ENCODE measurements around the gene CD53.
"Not testable (repeated sequence)": the region's sequence is repeated elsewhere in the genome, so short reads cannot be mapped to it uniquely, and the experiment has no call there.

The CD53 gene, protein sequence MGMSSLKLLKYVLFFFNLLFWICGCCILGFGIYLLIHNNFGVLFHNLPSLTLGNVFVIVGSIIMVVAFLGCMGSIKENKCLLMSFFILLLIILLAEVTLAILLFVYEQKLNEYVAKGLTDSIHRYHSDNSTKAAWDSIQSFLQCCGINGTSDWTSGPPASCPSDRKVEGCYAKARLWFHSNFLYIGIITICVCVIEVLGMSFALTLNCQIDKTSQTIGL

DNA sequence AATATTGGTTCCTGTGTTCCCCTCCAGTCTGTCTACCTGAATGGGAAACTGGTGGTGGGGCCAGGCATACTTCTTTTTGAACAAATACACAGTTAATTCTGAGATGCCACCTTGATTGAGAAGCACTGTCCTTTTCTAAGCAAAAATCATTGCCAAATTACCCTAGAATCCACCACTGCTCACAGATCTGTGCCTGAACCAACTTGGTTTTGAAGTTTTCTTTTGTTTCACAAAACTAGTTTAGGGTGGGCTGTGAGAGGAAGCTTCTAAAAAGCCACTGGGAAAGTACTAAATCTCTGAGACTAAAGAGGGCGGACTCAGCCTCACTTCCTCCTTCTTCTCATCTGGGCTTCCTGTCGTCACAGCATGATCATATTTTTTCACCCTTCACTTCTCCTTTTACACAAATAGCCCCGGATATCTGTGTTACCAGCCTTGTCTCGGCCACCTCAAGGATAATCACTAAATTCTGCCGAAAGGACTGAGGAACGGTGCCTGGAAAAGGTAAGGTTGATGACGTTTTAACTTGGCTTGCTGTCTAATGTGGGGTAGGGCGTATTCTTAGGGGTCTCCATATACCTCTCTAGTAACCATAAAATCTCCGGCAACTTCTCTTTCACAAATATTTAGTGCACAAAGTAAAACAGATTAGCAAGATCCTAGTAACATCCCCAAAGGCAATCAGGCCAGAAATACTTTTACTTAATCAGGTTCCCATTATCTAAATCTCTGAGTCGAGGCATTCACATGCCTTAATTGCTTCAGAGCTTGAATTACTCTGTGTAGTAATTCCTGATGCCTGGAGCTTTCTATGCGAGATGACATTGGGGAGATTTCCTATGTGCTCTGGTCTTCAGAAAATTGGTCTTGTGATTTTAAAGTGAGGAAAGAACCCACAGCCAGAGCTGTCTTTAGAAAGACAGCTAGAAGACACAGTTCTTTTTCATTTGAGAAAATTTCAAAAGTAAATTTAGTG lies at the start of gene CD53:
Gene CD53 (plus strand): TSS at position 404 of the 976 bp plus-strand sequence. CDS start 18,261 bp downstream, outside the sequence.
- peak; percentile 76 for DNase-seq

DNA sequence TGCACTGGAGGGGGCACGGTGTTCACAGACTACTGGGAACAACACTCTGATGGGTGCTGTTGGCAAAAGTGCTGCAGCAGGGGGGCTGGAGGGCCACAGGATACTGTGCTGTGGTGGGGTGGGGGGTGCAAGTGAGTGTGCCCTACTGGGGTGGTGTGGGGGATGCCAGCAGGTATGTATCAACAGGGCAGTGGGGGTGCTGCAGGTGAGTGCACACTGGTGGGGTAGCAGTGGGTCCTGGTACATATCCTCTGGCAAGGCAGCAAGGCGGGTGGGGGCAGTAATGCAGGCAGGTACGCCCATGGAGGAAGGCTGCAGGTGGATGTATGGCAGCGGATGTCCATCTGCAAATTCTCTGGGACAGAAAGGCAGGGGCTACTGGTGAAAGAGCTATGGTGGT lies 48.8 kb upstream of the CD53 start:
- DNase-seq = no peak

DNA sequence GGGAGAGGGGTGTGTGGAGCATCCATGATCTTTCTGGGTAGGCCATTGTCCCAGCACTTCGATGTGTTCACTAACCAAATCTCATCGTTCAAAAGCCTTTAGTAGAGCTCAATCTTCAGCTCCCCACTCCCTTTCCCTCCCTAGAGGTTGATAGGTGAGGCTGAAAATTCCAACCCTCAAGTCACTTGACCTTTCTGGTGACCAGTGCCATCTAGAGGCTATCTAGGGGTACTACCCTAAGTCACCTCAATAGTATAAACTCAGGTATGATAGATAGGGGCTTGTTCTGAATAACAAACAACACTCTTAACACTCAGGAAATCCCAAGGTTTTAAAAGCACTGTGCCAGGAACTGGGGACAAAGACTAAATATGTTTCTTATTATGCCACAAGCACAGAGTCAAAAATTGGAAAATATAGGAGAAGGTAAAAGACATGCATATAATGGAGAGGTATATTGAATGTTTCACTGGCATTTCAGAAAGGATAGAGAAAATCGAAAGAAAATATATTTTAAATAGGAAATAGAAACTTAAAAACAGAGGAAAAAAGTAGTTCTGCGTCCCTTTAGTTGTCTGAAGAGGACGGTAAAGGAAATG lies 42.9 kb upstream of the CD53 start:
- peak; percentile 3 for DNase-seq

DNA sequence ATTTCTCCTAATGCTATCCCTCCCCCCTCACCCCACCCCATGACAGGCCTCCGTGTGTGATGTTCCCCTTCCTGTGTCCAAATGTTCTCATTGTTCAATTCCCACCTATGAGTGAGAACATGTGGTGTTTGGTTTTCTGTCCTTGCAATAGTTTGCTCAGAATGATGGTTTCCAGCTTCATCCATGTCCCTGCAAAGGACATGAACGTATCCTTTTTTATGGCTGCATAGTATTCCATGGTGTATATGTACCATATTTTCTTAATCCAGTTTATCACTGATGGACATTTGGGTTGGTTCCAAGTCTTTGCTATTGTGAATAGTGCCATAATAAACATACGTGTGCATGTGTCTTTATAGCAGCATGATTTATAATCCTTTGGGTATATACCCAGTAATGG lies 39.2 kb upstream of the CD53 start:
- not testable (repeated sequence) for DNase-seq

DNA sequence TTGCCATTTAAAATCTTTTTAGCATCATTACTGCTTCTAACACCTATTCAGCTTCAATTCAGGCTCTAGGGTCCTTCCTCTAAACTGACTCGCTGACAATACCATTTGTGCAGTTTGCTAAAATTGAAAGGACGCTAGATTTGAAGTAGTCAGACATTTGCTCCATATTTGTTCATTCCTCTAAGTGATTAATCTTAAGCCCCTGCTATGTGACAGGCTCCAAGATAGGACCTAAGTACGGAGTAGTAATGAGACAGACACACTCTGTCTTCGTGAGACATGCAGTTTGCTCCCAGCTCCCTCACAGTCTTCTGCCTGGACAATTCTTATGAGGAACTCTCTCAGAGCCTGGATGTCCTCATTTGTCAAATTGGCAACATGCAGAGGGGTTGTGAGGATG lies 26.1 kb upstream of the CD53 start:
- DNase-seq = no peak

DNA sequence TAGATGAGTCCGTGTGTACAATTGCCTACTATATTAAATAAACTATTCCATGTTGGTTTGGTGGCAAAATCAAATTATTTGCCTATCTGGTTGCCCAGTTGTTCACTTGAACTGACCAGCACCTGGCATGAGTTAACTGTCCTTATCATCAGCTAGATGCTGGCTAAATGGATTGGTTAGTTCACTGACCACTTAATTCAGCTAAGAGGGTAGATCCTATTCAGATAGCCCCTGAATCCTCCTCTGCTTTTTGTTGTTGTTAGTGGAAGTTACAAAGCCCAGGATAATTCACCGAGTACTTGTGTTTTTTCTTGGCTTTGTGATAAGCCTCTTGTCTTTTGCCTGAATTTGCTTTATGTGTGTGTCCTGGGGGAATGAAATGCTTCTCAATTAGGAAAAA lies 22.8 kb upstream of the CD53 start:
- no peak for DNase-seq

DNA sequence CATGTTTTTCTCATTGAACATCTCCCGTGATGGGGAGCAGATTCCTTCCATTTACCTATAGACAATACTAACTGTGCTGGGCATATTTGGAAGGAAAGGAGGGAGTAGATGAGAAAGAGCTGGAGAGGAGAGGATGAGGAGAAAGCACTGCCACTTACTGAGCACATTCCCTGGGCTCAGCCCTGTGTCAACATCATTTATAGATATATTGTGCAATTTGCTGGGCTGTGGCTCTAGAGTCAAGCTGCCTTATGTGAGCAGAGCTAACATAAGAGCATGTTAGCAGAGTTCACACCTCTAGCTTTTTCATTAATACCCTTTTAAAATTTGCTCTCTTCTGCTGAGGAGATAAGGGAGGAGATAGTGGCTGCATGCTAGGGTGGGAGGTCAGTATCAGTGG lies 22.3 kb upstream of the CD53 start:
- no peak for DNase-seq

DNA sequence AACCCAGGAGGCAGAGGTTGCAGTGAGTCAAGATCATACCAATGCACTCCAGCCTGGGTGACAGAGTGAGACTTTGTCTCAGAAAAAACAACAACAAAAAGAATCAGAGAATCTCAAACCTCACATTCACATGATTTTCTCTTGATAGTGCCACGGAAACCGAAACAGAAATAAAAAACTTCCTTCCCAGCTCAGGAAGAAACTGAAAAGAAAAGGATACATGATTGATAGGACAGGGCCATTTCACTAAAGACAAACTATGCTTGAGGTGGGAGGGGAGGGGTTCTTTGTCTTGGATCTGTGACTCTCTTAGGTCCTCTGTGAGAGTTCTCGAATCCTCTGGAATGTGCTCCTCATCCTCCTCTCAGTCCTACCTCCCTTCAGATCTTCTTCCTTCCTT lies 19.8 kb upstream of the CD53 start:
- no peak for DNase-seq

DNA sequence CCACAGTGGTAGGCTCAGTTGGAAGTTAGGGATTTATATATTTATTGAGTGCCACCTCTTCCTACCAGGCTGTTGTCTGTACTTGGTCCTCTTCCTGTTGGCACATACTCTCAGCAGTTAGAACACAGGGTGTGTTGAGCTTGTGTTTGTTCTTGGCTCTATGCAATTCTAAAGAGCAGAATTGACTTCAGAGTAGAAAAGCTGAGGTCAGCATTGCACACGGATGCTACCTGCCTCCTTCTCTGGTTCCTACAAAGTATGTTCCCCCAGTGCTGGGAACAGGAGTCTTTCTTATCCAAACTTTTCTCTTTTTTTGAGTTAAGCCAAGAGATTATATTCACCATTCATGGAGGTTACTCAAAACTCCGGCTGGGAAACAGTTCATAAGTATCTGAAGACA lies 16.5 kb upstream of the CD53 start:
- DNase-seq = no peak

DNA sequence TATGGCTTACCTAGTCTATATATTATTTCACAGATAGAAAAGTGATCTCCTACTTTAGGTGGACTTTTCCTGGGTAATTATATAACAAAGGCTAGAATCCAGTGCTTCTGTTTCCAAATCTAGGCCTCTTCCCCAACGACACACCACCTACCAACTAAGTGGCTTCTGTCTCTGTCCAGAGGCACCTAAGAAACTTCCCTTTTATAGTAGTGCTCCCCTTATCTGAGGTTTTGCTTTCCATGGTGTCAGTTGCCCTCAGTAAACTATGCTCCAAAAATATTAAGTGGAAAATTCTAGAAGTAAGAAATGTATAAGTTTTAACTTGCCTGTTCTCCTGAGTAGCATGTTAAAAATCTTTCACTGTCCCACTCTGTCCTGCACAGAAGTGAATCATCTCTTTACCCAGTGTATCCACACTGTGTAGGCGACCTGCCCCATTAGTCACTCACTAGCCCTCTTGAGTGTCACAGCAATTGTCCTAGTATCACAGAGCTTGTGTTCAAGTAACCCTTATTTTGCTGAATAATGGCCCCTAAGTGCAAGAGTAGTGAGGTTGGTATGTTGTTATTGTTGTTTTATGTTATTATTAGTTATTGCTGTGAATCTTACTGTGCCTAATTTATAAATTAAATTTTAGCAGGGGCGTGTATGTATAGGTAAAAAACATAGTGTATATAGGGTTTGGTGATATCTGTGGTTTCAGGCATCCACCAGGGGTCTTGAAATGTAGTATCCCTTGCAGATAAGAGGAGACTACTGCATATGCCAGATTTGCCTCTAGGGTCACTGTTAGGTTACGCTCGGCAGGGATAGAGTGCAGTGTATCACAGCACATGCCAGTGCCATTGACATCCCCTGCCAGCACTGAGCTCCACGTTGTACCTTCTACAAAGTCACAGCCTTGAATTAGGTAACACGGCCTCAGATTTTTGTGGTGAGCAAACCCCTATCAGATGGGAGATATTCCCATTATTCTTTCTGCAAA lies 14.7 kb upstream of the CD53 start:
- DNase-seq = no peak

DNA sequence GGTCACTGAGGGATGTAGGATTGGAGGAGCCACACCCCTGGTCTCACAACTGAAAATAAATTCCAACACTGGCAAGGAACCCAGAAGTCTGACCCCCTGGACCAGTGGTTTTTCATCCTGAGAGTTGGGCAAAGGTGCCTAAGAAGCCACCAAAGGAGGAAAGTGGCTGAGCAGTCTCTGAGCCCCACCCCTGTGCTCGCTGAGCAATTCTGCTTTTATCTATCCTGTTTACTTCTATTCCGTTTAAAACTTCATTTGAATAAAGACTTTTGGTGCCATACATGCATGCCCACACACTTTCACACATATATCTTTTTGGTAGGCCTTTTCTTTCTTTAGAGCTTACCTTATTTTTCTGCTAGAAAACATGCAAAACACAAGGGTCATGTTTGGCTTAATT lies 13.9 kb upstream of the CD53 start:
- no peak for DNase-seq

DNA sequence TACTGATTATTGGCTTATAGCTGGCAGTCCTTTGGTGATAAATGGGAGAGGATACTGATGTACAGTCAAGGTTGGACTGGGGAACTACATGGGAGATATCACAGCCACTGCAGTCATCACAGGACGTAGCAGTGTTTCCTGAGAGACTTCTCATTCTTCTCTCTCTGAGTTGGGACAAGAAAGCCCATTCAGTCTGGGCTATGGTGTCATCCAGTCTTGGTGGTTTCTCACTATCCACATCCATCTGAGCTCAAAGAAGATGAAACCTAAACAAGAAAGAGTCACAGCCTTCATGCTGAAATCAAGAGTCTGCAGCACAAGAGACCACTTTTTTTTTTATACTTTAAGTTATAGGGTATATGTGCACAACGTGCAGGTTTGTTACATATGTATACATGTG lies 12.8 kb upstream of the CD53 start:
- DNase-seq = no peak

DNA sequence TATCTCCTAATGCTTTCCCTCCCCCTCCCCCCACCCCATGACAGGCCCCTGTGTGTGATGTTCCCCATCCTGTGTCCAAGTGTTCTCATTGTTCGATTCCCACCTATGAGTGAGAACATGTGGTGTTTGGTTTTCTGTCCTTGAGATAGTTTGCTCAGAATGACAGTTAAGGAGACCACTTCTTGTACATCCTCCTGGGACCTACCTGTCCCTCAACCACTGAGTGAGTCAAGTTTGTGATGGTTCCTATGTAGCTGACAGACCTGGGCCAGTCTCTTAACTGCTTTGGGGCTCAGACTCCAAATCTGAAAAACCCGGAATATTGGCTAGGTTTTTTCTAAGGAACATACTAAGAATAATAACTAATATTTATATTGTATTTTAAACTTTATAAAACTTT lies 12.3 kb upstream of the CD53 start:
- DNase-seq = not testable (repeated sequence)

DNA sequence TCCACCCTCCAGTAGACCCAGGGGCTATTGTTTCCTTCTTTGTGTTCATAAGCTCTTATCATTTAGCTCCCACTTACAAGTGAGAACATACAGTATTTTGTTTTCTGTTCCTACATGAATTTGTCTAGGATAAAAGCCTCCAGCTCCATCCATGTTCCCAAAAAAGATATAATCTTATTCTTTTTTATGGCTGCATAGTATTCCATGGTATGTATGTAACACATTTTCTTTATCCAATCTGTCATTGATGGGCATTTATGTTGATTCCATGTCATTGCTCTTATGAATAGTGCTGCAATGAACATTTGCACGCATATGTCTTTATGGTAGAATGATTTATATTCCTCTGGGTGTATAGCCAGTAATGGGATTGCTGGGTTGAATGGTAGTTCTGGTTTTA lies 11.0 kb upstream of the CD53 start:
- DNase-seq = not testable (repeated sequence)

DNA sequence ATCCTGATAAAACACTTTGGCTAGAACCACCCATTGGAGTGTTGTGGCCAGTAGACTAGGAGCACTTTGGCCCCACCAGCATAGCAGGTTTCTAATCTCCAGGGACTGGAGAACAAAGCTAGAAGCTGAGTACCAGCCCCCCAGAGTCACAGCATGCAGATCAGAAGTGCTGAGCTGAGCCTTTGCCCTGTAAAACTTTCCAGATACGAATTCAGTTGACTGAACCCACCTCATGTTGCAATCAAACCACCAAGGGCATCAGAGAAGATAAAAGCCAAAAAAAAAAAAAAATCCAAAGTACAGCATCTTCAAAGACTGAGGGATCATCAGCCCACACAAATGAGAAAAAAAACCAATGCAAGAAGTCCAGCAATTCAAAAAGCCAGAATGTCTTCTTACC lies 8.7 kb upstream of the CD53 start:
- no peak for DNase-seq

DNA sequence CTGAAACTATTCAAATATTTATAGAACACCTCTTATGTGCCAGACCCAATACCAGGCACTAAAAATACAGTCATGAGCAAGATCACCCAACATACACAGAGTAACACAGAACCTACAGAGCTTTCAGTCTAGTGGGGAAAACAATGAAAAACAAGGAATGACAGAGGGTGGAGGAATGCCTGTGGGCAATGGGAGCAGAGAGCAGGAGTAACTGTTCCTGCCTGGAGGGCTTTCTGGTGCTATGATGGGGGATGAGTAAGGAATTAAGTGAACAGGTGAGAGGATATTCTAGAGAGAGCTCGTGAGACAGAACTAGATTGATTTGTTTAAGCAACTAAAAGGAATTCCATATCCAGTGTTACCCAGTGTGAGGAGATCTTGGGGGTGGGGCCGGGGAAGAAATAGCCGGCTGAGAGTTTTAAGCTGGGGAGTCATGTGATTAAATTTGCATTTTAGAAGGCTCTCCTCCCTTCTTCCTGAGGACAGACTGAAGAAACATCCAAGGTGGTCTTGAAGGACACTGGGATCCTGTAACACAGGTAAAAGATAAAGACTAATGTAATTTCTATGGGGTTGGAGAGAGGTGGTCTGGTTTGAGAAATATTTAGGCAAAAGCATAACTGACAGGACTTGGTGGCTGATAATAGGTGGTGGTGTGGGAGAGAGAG lies 2.1 kb upstream of the CD53 start:
- DNase-seq = no peak

DNA sequence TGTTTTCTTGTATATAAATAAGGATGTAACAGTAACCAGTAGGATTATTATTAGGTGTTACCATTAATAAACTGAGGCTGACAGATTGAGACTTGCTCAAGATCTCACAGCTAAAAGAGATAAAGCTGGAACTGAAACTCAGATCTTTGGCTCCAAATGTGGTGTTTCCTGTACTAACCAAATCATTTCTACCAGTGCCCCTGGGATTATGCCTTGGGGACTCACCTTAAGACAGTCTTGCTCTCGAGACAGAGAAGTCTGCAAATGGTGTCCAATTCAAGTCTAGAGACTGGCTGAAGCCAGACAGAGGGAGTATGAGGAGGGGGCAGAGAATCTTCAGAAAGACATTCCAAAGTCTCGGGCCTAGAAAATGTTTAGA lies 593 bp upstream of the CD53 start:
- DNase-seq = peak; percentile 40

DNA sequence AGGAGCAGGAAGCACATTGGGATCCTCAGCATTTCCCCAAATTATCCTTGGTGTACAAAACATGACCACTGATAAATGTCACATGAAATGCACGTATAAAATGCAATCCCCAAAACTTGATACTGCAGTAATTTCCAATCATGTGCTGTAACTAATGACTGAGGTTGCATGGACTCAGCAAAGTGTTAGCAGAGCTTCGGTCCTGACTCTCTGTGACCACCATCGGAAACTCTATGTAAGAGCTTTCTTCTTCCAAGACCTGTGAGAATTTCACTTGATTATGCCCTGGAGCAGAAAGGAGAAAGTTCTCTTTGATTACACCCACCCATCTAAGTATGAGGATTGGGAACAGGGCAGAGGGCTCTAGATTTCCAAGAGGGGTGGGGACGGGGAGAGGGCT lies 908 bp downstream of the CD53 start:
- no peak for DNase-seq

DNA sequence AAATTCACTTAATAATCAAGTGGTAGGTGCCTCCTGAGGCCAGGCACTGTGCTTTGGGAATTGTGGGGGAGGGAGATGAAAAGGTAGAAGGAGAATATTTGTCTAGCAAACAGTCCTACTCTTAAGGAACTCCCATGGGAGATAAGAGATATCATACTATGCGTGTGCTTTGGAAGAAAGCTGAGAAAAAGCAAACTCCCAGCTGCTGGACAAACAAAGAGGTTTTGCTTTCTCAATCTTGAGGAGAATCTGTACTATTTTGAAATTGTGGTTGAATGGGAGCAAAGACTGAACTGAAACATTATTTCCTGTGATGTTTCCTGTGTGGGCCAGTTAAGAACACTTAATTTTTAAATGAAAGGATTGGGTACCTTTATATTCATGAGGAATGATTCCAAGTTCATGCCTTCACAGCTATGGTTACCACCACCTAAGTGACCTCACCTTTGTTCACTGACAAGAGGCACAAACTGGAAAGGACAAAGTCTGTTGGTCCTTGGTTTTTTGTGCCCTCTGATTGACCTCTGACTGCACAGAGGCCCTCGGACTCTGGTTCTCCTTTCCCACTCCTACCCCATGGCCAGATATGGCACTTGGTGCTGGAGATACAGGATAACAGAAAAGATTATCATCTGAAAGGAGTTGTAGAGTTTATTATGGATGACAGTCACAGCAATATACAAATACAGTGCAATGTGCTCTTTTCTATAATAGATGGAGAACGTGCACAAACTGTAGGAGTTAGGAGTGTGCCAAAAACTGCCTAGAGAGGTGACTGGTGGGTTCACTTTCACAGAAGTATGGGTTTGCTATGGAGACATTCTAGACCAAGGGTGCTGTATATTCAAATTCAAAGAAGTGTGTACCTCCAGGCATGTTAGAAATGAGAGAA lies 1.6 kb downstream of the CD53 start:
- DNase-seq = peak; percentile 20

DNA sequence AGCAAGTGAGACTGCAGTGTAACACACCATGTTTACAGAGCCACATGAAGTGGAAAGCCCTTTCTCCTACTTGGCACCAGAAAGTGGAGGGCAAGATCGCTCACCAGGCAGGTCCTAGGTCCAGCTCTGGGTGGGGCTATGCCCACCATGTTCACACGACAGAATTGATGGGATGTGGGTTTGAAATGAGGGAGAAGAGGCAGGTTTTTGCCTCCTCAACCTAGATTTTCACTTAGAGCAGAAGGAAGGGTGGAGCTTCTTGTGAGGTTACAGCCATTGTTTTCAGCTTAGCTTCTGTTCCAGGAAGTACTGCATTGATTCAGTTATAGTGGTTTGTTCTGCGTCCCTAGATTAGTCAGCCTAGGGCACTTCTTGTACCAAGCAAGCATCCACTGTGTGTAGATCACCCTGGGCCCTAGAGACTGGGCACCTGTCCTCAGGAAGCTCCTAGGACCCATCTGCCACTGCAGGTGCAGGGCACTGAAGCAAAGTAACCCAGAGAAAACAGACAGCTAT lies 2.3 kb downstream of the CD53 start:
- peak; percentile 45 for DNase-seq

Data from CD4-positive, alpha-beta T cell treated with Interferon gamma for 1 hour (primary cell).